Esophagus muscularis mucosa (tissue), 4 donors: ENCODE results near the gene GALR2. TPM values are rescaled to one million over a fixed set of nuclear protein-coding genes. Genes with fewer than 3 reads are reported as not detected.

Experiments used
- DNase-seq: peaks from one replicate; pipeline ENCODE4 v3.0.0-alpha.2; 2017; ENCODE audit errors: extremely low spot score
- H3K27ac ChIP-seq, 4 donors: fragments of 200-600 bp; sonication (generic); replicated peaks in 1 of 4; 1 replicate in 3 of 4; 2 replicates in 1 of 4; pipeline ENCODE4 v1.5.1; 2016 to 2019; ENCODE audit warnings: mild to moderate bottlenecking in 1 of 4
- H3K27me3 ChIP-seq, 4 donors: fragments of 200-600 bp; sonication (generic); one replicate each; pipeline versions ENCODE4 v1.5.1 to v1.6.0; 2016 to 2019
- H3K36me3 ChIP-seq, 4 donors: fragments of 200-600 bp; sonication (generic); one replicate each; pipeline ENCODE4 v1.5.1; 2016 to 2019
- H3K4me1 ChIP-seq, 4 donors: fragments of 200-600 bp; sonication (generic); one replicate each; pipeline ENCODE4 v1.5.1; 2016 to 2019
- H3K4me3 ChIP-seq, 4 donors: fragments of 200-600 bp; sonication (generic); 1 replicate in 2 of 4; 2 replicates in 2 of 4; pipeline ENCODE4 v1.5.1; 2016 to 2019; ENCODE audit warnings: mild to moderate bottlenecking in 4 of 4, moderate library complexity in 1 of 4
- H3K9me3 ChIP-seq, 4 donors: fragments of 200-600 bp; sonication (generic); 1 replicate in 3 of 4; 2 replicates in 1 of 4; pipeline ENCODE4 v1.5.1; 2016 to 2019
- EP300 ChIP-seq: sonication (generic); formaldehyde crosslinking; IDR thresholded peaks from one replicate; pipeline ENCODE4 v1.6.1; 2017; ENCODE audit warnings: antibody characterized with exemption
- POLR2A ChIP-seq: fragments of 450-650 bp; IDR thresholded peaks from one replicate; pipeline ENCODE4 v1.6.1; 2017; ENCODE audit warnings: antibody characterized with exemption, moderate library complexity, mild to moderate bottlenecking, low read depth
- POLR2AphosphoS5 ChIP-seq, 2 donors: sonication (generic); formaldehyde crosslinking; IDR thresholded peaks; one replicate each; pipeline ENCODE4 v1.6.1; 2017; ENCODE audit warnings: antibody characterized with exemption in 2 of 2
- WGBS: methylation state at CpG from one replicate; pipeline ENCODE4 v1.1.5; 2018; 5-methylcytosine and 5-hydroxymethylcytosine counted together
- intact Hi-C: fragments of 100-400 bp; cut with DNase I; formaldehyde crosslinking; loops from one replicate; pipeline ENCODE4 v1.15.1; 2023
- total RNA-seq, 4 donors: library from RNA; depleted of rRNA; stranded (reverse); fragments of >200 nt; gene quantifications; one replicate each; pipeline versions ENCODE4 v1.1.0 to v1.2.1, GENCODE V29; 2016
- TF ChIP-seq, protein P1 (sequence below), 3 experiments: fragments of 200-600 bp in 2 of 3; fragments of 450-650 bp in 1 of 3; sonication (generic) in 2 of 3; IDR thresholded peaks; one replicate each; pipeline ENCODE4 v1.5.1; 2017 to 2019; ENCODE audit warnings: antibody characterized with exemption in 3 of 3, mild to moderate bottlenecking in 2 of 3, moderate library complexity in 1 of 3

The GALR2 gene
- total RNA-seq, 4 donors from 2014 or later: 0.50 TPM; not detected in 3

DNA sequence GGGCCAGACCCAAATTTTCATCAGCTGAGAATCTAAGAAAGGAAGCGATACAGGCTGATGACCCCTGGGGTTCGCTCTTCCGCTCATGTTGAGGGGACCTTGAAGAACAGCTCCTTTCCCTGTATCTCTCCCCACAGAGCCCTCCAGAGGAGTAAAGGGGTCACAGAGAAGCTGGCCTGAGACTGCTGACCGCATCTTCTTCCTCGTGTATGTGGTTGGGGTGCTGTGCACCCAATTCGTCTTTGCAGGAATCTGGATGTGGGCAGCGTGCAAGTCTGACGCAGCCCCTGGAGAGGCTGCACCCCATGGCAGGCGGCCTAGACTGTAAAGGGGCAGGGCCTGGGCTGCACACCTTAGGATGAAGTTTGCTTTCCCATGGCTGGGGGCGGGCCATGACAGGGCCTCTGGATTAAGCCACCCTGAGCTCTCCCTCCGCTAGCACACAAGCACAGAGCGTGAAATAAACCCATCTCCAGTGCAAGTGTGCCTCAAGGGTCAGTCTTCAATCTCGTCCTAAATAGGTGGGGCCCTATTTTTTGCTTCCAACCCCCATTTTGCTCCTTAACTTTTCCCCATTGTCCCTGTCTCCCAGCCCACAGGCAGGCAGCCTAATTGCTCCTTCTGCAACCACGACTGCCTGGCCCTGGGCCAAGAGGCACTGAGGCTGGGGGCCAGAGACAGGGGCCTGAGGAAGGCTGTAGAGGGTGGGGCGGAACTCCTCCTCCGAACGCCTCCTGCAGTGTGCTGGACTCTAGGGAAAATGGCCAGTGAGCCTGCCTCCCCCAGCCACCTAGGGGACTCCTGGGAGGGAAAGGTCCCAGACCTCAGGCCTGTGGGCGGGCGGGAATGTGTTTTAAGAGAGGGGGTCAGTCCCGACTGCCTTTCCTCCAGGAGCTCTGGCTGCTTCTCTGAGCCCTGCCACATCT is 8.0 kb downstream of the GALR2 start:
- 81% methylated on average over 18 of the region's 20 CpGs for WGBS
- no peak for DNase-seq
- no peaks in the 10 kb centered on the region for H3K9me3 ChIP-seq
- H3K36me3 ChIP-seq: peaks cover 38 to 59% (median 54%) of the 10 kb centered on the region in 4 donors
- no peak overlapping the region for H3K4me3 ChIP-seq
- no peak overlapping the region for H3K27ac ChIP-seq
- intact Hi-C loops: no loop called here
- H3K27me3 ChIP-seq: peaks cover 0 to 27% (median 9%) of the 10 kb centered on the region in 4 donors
- peaks cover 6 to 20% (median 12%) of the 10 kb centered on the region in 4 donors for H3K4me1 ChIP-seq
- TF ChIP-seq POLR2AphosphoS5 (IDR thresholded peaks at IDR 0.05): no peak

DNA sequence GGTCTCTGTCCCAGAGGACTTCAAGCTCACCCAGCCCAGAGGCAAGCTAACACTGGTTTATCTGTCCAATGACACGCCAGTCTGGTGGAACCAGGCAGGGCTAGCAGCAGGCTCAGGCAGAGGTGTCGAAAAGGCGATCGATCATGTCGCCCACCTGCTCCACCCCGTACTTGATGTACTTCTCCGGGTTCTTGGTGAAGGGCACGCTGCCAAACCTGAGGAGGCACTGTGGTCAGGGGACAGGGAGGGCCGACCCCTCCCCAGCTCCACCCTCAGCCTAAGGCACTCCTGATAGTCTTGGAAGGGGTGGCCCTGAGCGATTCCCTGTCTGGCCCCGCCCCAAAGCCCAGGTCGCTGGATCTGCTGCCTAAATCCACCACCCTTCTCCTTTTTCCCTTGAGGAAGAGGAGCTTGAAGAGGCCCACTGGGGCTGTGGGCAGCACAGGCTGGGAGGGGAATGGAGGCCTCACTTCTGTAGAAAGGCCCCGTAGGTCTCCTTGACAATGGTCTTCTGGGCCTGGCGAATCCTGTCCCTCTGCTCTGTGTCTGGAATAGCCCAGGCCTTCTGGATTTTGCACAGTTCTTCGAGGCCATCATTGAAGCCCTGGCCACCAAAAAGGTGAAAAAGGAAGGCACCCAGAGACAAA is 9.1 kb downstream of the GALR2 start:
- intact Hi-C loops: no loop called here
- Histone ChIP-seq H3K36me3 (peaks cover 48 to 70% (median 65%) of the 10 kb centered on the region in 4 donors), H3K27me3 (peaks cover 0 to 16% (median 5%) of the 10 kb centered on the region in 4 donors), H3K4me3 (no peak overlapping the region), H3K9me3 (no peaks in the 10 kb centered on the region), H3K4me1 (peaks cover 6 to 20% (median 12%) of the 10 kb centered on the region in 4 donors), H3K27ac (no peak overlapping the region)
- 83% methylated on average over 12 of the region's 15 CpGs for WGBS
- DNase-seq: no peak
- no peak for TF ChIP-seq POLR2AphosphoS5 (IDR thresholded peaks at IDR 0.05)
- no peak for TF ChIP-seq EP300
- TF ChIP-seq POLR2A: no peak
- TF ChIP-seq, protein P1, sequence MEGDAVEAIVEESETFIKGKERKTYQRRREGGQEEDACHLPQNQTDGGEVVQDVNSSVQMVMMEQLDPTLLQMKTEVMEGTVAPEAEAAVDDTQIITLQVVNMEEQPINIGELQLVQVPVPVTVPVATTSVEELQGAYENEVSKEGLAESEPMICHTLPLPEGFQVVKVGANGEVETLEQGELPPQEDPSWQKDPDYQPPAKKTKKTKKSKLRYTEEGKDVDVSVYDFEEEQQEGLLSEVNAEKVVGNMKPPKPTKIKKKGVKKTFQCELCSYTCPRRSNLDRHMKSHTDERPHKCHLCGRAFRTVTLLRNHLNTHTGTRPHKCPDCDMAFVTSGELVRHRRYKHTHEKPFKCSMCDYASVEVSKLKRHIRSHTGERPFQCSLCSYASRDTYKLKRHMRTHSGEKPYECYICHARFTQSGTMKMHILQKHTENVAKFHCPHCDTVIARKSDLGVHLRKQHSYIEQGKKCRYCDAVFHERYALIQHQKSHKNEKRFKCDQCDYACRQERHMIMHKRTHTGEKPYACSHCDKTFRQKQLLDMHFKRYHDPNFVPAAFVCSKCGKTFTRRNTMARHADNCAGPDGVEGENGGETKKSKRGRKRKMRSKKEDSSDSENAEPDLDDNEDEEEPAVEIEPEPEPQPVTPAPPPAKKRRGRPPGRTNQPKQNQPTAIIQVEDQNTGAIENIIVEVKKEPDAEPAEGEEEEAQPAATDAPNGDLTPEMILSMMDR (IDR thresholded peaks at IDR 0.05): no peak

DNA sequence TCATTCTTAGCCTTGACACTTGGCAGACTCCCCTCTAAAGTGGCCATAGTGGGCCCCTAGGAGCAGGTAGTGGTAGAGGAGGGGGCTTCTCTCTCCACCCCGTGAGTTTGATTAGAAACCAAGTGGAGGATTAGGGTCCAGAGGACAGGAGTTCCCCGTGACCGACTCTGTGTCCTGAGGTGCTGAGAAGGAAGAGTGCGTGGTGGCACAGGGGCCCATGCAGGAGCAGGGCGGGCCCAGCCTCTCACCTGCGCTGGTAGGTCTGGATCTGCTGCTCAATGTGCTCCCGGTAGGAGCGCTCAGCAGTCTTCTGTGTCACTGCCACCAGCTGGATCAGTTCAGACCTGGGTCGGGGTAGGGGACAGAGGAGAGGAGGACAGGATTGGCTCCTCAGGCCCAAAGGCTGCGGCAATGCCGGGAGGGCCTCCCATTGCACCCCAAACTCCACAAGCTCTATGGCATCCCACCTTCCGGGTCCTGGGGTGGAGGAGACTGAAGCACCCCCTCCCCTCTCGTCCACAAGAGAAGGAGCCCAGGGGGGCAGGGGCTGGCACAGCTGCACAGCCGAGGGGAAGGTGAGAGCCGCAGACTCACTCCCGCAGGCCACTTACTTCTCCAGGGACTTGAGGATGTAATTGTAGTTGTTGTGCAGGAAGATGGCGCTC is 10.6 kb downstream of the GALR2 start:
- no peak overlapping the region for H3K27ac ChIP-seq
- no peak overlapping the region for H3K4me3 ChIP-seq
- peaks cover 0 to under 1% (median 0%) of the 10 kb centered on the region in 4 donors for H3K27me3 ChIP-seq
- peaks cover 63 to 85% (median 80%) of the 10 kb centered on the region in 4 donors for H3K36me3 ChIP-seq
- intact Hi-C loops: no loop called here
- TF ChIP-seq POLR2A: no peak
- no peak for TF ChIP-seq POLR2AphosphoS5 (IDR thresholded peaks at IDR 0.05)
- TF ChIP-seq EP300: no peak
- TF ChIP-seq, protein P1 (IDR thresholded peaks at IDR 0.05): no peak
- peaks cover 0 to 8% (median 5%) of the 10 kb centered on the region in 4 donors for H3K4me1 ChIP-seq
- H3K9me3 ChIP-seq: no peaks in the 10 kb centered on the region
- DNase-seq: no peak
- WGBS: 74% methylated on average over 15 of the region's 17 CpGs

DNA sequence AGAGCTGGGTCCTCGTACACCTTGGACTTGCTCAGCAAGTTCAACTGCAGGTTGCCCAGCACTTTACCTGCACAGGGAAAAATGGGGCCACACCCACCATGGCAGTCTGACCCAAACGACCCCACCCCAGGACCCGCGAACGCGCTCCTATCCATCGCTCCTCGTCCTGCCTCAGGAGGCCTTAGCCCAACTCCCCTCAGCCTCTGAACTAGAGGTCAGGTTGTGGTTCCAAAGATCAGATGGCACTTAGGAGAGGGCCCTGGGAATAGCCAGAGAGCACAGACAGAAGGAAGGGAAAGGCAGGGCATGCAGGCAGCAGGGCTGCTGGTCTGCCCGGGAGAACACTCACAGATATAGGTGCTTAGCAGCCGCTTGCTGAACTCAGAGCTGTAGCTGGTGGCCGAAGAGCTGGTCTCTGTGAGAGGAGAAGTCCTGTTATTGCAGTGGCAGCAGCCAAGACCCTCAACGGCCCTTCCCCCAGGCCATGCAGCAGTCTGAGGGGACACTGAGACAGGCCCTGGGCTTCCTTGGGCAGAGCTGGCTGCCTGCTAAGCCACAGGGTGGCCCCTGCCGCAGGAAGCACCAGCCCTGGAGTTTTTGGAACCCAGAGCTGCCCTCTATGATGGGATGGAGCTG is 11.3 kb downstream of the GALR2 start:
- intact Hi-C loops: no loop called here
- Histone ChIP-seq H3K4me3 (no peak overlapping the region), H3K27me3 (no peaks in the 10 kb centered on the region), H3K9me3 (no peaks in the 10 kb centered on the region), H3K4me1 (peaks cover 0 to 2% (median 0%) of the 10 kb centered on the region in 4 donors), H3K27ac (no peak overlapping the region), H3K36me3 (peaks cover 66 to 91% (median 87%) of the 10 kb centered on the region in 4 donors)
- no peak for DNase-seq
- 90% methylated on average over 13 of the region's 13 CpGs for WGBS
- TF ChIP-seq POLR2A (no peak), POLR2AphosphoS5 (IDR thresholded peaks at IDR 0.05) (no peak), EP300 (no peak)
- TF ChIP-seq, protein P1 (IDR thresholded peaks at IDR 0.05): no peak
